Right hindlimb (tissue), 1 donor: ENCODE measurements around the gene ANKMY1.

Source experiments
- DNase-seq: peaks from one replicate; pipeline ENCODE4 v3.0.0-alpha.2; 2018

ANKMY1 gene

DNA sequence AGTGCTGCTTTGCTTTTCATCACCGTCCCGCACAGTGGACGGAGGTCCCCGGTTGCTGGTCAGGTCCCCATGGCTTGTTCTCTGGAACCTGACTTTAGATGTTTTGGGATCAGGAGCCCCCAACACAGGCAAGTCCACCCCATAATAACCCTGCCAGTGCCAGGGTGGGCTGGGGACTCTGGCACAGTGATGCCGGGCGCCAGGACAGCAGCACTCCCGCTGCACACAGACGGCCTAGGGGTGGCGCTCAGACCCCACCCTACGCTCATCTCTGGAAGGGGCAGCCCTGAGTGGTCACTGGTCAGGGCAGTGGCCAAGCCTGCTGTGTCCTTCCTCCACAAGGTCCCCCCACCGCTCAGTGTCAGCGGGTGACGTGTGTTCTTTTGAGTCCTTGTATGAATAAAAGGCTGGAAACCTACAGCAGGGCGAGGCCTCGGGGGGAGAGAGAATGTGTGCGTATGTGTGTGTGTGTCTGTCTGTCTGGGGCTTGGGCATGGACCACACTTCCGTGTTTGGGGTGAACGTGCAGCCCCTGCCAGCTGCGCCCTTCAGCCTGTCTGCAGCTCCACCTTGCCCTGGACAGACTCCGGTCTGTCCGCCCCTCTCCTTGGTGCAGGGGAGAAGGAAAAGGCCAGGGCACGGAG, 90.0 kb downstream of the ANKMY1 start:
- DNase-seq, result peak; percentile 14

DNA sequence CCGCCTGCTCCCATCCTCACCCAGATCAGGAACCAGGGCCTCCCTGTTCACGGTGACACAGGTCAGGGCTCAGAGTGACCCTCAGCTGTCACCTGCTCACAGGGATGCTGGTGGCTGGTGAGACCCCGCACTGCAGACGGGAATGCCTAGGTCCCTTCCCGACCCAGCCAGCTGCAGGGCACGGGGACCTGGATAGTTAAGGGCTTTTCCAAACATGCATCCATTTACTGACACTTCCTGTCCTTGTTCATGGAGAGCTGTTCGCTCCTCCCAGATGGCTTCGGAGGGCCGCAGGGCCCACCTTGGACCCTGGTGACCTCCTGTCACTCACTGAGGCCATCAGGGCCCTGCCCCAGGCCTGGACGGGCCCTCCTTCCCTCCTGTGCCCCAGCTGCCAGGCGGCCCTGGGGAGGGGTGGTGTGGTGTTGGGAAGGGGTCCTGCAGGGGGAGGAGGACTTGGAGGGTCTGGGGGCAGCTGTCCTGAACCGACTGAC, 90.6 kb downstream of the ANKMY1 start:
- peak; percentile 14 for DNase-seq

DNA sequence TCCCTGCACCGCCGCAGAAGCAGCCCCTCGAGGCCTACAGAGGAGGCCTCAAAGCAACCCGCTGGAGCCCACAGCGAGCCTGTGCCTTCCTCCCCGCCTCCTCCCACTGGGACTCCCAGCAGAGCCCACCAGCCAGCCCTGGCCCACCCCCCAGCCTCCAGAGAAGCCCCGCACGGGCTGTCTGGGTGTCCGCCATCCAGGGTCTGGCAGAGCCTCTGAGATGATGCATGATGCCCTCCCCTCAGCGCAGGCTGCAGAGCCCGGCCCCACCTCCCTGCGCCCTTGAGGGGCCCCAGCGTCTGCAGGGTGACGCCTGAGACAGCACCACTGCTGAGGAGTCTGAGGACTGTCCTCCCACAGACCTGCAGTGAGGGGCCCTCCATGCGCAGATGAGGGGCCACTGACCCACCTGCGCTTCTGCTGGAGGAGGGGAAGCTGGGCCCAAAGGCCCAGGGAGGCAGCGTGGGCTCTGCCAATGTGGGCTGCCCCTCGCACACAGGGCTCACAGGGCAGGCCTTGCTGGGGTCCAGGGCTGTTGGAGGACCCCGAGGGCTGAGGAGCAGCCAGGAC, 91.1 kb downstream of the ANKMY1 start:
- peak; percentile 14 for DNase-seq

DNA sequence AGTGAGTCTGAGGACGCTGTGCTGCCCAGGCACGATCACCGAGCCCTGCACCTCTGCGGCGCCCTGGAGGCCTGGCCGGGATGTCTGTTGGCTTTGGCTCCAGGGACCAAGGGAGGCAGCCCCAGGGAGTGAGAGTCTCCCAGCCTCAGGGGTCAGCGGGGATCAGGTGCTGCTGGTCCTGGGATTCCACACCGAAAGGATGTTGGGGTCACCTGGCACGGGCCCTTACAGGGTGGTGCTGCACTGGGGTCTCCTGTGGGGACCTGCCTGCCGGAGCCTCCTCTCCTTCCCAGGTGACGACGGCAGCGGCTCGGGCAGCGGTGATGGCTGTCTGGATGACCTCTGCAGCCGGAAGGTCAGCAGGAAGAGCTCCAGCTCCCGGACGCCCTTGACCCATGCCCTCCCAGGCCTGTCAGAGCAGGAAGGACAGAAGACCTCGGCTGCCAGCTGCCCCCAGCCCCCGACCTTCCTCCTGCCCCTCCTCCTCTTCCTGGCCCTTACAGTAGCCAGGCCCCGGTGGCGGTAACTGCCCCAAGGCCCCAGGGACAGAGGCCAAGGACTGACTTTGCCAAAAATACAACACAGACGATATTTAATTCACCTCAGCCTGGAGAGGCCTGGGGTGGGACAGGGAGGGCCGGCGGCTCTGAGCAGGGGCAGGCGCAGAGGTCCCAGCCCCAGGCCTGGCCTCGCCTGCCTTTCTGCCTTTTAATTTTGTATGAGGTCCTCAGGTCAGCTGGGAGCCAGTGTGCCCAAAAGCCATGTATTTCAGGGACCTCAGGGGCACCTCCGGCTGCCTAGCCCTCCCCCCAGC, 91.8 kb downstream of the ANKMY1 start:
- peak; percentile 10 for DNase-seq

DNA sequence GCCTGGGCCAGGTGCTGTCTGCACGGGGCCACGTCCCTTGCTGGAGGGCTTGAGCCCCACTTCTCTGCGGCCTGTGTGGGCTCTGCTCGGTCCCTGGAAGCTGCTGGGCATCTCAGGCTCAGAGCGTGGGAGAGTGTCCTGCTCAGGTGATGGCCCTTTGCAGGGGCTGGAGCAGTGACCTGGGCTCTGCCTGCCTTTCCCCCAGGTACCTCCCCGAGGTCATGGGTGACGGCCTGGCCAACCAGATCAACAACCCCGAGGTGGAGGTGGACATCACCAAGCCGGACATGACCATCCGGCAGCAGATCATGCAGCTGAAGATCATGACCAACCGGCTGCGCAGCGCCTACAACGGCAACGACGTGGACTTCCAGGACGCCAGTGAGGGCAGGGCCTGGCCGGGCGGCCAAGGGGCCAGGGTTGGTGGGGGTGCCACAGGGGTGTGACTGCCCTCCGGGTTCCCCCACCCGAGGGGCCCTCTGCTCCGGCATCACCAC, 92.5 kb downstream of the ANKMY1 start:
- peak; percentile 14 for DNase-seq

DNA sequence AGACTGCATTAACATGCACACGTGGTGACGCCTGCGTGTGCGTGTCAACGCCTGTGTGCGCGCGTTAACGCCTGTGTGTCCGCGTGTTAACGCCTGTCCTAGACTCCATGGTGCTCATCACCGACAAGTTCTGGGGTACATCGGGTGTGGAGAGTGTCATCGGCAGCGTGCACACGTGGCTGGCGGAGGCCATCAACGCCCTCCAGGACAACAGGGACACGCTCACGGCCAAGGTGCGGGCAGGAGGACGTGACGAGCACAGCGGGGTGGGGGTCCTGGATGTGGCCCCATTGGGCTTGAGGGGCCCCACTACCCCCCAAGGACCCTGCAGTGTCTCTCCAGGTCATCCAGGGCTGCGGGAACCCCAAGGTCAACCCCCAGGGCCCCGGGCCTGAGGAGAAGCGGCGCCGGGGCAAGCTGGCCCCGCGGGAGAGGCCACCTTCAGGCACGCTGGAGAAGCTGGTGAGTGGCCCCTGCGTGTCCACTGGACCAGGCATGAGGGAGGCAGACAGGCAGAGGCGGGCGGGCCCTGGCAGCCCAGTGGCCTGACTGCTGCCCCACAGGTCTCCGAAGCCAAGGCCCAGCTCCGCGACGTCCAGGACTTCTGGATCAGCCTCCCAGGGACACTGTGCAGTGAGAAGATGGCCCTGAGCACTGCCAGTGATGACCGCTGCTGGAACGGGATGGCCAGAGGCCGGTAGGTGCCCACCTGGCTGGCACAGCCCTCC, 93.1 kb downstream of the ANKMY1 start:
- peak; percentile 16 for DNase-seq

DNA sequence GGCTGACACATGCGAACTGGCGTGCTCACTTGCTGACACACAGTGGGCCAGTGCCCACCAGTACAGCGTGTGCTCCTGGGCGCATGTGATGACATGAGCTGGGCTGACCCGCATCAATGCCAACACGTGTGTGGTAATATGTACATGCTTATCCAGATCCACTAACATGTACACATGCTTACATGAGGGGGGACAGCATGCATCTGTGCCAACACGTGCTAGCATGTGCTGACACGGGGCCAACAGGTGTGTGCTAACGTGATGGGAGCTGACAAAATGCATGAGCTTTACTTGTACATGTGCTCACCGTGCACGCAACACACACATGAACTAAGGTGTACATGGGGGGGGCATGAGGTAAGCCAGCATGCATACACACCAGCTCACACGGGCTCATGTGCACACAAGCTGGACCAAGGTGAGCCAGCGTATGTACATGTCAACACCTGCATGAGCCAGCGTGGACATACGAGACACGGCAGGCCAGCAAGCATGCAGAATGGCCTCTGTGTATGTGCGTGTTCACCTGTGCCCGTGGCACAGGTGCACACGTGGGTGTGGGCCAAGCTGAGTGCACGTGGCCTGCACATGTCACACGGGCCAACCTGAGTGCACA, 93.8 kb downstream of the ANKMY1 start:
- DNase-seq, result peak; percentile 12

DNA sequence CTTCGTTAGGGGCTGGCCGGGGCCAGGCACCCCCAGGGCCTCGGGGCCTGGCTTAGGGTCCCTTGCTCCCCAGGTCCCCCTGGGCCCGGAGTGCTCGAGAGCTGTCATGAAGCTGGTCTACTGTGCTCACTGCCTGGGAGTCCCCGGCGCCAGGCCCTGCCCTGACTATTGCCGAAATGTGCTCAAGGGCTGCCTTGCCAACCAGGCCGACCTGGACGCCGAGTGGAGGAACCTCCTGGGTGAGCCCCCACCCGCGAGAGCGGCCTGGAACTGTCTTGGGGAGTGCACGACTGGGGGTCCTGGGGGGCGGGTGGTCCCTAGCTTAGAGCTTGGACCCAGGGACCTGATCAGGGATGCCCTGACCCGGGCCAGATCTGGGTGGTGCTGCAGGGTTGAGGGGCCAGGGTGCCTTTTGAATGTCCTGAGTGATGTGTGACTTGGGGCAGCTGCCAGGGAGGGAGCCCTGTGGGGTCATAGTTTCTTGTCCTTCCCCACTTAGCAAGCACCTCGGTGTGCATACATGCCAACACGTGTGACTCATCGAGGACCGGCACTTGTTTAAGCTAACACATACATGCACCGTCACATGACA, 94.4 kb downstream of the ANKMY1 start:
- DNase-seq, result peak; percentile 17

DNA sequence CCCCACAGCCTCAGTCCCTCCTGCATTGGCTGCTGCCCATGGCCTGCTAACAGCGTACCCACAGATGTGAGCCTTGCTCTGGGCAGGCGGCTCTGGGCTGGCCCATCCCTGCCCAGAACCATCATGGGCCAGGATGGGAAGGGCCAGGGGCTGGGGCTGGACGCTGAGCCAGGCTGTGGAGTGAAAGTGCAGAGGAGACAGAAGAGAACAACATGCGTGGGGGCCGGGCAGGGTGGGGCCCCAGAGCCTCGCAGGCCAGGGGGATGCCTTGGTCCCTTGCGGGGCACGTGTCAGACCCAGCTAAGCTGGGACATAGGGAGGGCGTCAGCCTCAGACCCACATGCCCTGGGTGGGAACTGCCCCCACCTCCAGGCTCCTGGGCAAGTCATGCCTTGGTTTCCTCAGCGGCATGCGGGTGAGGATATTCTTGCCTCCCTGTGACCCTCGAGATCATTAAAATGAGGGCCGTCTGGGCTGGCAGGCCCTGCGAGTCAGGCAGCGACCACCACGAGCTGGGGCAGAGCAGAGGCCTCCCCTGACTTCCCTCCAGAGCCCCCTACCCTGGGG, 95.0 kb downstream of the ANKMY1 start:
- peak; percentile 6 for DNase-seq

DNA sequence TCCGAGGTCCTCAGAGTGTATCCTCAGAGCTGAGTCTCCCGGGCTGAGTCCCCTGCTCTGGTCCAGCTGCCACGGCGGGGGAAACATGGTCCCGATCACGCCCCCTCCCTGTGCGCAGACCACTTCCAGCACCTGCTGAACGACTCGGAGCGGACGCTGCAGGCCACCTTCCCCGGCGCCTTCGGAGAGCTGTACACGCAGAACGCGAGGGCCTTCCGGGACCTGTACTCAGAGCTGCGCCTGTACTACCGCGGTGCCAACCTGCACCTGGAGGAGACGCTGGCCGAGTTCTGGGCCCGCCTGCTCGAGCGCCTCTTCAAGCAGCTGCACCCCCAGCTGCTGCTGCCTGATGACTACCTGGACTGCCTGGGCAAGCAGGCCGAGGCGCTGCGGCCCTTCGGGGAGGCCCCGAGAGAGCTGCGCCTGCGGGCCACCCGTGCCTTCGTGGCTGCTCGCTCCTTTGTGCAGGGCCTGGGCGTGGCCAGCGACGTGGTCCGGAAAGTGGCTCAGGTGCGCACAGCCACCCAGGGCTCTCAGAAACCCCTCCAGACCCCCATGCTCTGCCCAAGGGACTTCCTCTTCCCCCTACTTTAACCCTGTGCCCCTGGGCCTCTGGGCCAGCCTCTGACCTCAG, 95.6 kb downstream of the ANKMY1 start:
- DNase-seq, result peak; percentile 14

DNA sequence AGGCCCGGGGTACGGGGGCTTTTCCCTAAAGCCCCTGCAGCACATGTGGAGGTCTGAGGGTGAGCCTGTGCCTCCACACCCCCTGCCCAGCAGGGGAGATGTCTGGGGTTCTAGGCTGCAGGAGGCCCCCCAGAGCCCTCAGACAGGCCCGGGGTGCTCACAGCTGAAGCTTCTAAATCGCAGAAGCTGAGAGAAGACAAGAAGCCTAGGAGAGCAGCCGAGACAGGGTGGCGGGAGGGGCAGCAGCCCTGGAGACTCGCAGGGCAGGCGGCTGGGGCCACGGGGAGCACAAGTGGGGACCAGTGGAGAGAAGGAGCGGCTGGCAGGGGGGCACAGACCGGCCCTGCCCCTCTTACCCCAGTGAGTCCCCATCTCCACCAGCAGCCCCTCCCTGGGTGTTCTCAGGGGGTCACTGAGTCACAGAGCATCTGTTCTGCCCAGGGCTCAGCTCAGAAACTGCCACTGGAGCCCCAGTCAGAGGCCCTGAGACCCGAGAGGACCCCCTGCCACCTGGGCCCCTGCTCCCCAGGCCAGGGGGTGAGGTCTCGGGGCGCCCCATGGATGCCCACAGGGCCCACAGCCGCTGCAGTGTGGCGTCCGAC, 96.2 kb downstream of the ANKMY1 start:
- peak; percentile 13 for DNase-seq

DNA sequence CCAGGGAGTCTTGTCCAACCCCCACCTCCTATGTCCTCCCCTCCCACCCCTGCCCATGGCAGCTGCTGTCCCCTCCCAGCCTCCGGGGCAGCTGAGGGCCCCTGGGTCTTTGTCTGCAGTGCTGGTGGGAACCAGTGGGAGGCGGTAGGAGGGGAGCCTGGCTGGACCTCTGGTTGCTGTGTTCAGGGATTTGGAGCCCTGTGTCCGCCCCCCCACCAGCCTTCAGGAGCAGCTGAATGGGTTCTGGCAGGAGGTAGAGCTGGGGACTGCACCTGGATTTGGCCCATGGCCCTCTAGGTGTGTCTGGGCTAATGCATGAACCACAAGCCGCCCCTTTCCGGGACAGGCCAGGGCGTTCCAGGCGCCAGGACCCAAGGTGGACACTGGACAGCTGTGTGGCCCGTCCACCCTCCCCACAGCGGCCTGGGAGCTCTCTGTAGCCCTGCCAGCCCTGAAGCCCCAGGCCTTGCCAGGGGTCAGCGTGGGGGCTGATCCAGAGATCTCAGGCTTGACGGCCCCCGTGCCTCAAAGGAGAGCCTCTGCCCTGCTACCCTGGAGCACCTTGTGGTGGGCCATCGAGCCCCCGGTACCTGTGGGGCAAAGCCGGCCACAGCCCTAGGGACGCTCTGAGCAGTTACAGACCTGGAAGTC, 96.9 kb downstream of the ANKMY1 start:
- DNase-seq, result peak; percentile 20

DNA sequence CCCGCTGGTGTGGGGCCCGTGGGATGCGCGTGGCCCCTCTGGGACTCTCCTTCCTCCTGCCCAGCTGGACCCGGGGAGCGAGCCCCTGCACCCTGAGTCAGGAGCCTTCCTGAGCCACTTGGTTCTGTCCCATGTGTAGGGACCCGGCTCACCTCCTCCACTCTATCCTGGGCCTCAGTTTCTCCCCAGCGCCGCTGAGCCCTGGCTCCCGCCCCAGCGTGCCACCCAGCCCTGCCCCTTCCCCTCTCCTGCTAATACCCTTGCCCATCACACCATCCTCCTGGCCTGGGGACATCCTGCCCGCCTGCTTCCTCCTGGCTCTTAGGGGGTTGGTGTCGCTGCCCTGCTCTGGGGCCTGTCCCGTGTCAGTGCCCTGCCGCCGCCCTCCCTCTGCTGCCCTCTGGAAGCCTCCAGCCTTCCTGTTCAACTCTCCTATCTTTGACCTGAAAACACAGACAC, 97.5 kb downstream of the ANKMY1 start:
- peak; percentile 10 for DNase-seq

DNA sequence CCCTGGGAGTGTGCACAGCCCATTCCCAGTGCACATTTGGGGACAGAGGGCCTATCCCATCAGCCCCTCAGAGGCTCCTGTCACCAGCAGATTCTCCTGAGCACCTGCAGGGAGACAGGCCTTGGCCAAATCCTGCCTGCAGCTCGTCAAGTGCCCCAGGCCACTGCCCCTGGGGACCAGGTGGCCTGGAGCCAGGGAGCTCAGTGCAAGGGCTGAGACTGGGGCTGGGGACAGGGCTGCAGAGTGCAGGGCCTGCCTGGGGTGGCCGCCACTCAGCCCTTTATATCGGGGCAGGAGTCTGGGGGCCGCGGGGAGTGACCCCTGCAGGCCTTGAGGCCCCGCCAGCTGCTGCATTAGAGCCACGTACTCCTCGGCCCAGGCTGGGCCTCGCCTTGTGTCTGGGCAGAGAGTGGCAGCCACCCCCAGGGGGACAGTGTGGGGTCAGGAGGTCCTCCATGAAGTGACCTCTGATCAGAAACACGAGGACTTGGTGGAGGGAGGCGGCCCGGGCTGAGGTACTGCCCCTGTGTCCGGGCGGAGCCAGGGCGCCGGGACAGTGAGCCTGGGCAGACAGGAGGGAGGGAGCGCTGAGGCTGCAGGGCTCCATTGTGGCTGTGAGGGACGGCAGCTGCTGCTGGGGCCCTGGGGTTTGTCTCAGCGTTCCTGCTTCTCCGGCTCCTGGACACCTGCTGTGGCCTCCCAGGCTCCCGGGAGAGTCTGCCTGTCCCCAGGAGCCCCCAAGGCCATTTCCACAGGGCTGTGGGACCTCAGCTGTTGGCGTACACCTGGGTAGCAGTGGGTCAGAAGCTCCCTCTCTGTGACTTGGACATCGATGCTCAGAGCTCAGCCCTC, 98.2 kb downstream of the ANKMY1 start:
- DNase-seq, result peak; percentile 73

DNA sequence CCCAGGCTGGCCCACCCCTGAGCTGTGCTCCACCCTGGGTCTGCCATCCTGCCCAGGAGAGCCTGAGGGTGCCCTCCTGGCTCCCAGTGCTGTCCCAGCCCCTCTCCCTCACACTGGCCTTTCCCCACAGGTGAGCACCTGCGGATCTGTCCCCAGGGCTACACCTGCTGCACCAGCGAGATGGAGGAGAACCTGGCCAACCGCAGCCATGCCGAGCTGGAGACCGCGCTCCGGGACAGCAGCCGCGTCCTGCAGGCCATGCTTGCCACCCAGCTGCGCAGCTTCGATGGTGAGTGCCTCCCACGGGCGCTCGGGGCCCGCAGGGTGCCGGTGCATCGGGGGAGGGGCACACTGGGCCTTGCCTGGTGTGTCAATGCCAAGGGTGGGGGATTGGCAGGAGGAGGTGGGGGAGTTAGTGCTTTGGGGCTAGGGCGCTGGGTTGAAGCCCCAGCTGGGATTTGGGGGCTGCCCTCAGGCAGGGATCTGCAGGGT, 98.8 kb downstream of the ANKMY1 start:
- peak; percentile 15 for DNase-seq

DNA sequence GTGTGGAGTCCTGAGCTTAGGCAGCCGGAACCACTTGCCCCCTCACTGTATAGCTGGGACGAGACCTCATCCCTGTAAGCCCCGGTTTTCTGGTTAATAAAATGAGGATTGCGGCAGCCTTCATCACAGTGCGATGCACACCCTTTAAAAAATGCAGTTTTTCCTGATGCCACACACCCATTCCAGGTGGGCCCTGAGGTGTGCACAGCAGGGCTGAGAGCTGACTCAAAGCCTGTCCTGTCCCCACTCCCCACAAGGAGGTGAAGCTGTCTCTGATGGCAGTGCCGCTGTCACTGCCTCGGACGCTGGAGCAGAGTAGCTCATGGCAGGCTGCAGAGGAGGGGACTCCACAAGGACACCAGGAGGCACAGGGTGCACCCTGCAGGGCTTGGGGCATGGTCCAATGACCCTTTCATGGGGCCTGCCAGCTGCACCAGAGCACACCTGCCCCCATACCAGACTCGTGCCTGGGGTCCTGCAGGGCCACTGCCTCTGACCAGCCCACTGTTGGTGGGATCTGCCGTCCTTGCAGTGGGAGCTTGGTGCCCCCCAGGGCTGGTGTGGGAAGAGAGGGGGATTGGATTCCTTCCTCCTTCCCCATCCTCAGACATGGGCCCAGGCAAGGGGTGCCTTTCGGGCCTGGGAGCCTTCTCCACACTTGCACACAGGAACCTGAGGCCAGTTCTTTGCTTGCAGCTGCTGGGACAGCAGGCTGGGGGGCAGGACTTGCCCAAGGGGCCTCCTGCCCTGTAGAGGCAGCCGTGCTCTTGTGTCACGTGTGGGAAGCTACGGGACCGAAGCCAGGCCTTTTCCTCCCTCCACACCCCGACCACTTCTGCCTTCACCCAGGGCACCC, 99.5 kb downstream of the ANKMY1 start:
- peak; percentile 17 for DNase-seq

DNA sequence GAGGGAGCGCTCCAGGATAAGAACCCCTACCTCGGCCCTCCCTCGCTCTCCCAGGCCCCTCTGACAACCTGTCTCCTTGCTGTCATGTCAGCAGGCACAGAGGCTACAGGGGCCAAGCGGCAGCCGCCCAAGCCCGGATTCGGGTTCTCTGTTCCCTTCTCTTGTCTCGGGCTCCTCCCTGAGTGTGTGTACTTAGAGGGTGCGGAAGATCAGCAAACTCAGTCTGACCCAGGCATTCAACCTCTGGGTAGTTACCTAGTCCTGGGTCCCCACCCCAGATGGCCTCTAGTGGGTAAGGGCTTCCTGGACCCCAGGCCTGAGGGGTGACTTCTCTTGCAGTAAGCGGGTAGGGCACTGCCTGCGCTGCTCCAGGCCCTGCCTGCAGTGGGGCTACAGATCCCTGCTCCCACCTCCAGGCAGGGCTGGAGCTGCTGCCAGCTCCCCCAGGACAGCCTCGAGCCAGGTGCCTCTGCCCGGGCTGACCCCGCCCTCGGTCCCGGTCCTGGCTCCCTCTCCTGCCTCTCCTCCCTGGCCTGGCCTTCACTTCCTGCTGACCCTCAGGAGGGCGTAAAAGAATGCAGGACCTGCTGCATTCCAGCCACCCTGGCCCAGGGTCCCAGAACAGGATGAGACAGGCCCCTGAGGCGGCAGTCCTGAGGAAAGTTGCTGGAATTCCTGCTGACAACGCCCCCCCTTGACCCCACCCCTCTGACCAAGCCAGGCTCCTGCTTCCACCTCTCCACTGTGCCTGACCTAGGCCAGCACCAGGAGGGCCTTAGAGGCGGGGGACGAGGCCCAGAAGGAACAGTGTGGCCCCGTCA, 100.4 kb downstream of the ANKMY1 start:
- peak; percentile 12 for DNase-seq
